PFSK-1 (cell line): Measurements from ENCODE around the gene GSTA4.

Experiments
- FOXP2 ChIP-seq: optimal IDR thresholded peaks from 2 replicates; pipeline ENCODE3; 2011; ENCODE audit warnings: borderline replicate concordance, control low read depth, inconsistent platforms; ENCODE audit not compliant: insufficient read depth; ENCODE audit errors: extremely low read length, extremely low read depth
- POLR2AphosphoS5 ChIP-seq: IDR thresholded peaks from 2 replicates; pipeline ENCODE4 v1.6.1; 2012; ENCODE audit warnings: low read depth, mild to moderate bottlenecking, control low read depth, low read length, moderate library complexity
- SIN3A ChIP-seq: IDR thresholded peaks from 2 replicates; pipeline ENCODE4 v1.6.1; 2012; ENCODE audit warnings: mild to moderate bottlenecking, low read length, moderate library complexity, borderline replicate concordance; ENCODE audit not compliant: insufficient read depth
- TAF1 ChIP-seq: IDR thresholded peaks from 2 replicates; pipeline ENCODE4 v1.6.1; 2012; ENCODE audit warnings: low read length, control low read depth, borderline replicate concordance; ENCODE audit not compliant: insufficient read depth
- TF ChIP-seq, protein P1 (sequence below), 2 experiments: IDR thresholded peaks; 2 replicates each; pipeline versions ENCODE4 v1.6.1 to v1.8.0; 2011 to 2012; ENCODE audit warnings: low read depth in 2 of 2, low read length in 2 of 2, control low read depth in 1 of 2, inconsistent platforms in 1 of 2, mild to moderate bottlenecking in 1 of 2, moderate library complexity in 1 of 2; ENCODE audit not compliant: insufficient read depth in 1 of 2

Gene GSTA4

GRCh38 chr6:52962701-52963100 lies 32.4 kb downstream of the GSTA4 start:
- no peak for TF ChIP-seq SIN3A
- TF ChIP-seq, protein P1, sequence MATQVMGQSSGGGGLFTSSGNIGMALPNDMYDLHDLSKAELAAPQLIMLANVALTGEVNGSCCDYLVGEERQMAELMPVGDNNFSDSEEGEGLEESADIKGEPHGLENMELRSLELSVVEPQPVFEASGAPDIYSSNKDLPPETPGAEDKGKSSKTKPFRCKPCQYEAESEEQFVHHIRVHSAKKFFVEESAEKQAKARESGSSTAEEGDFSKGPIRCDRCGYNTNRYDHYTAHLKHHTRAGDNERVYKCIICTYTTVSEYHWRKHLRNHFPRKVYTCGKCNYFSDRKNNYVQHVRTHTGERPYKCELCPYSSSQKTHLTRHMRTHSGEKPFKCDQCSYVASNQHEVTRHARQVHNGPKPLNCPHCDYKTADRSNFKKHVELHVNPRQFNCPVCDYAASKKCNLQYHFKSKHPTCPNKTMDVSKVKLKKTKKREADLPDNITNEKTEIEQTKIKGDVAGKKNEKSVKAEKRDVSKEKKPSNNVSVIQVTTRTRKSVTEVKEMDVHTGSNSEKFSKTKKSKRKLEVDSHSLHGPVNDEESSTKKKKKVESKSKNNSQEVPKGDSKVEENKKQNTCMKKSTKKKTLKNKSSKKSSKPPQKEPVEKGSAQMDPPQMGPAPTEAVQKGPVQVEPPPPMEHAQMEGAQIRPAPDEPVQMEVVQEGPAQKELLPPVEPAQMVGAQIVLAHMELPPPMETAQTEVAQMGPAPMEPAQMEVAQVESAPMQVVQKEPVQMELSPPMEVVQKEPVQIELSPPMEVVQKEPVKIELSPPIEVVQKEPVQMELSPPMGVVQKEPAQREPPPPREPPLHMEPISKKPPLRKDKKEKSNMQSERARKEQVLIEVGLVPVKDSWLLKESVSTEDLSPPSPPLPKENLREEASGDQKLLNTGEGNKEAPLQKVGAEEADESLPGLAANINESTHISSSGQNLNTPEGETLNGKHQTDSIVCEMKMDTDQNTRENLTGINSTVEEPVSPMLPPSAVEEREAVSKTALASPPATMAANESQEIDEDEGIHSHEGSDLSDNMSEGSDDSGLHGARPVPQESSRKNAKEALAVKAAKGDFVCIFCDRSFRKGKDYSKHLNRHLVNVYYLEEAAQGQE (IDR thresholded peaks at IDR 0.05; ENCODE audit: insufficient read depth in 1 of 2, low read depth in 2 of 2, low read length in 2 of 2), result no peak
- TF ChIP-seq POLR2AphosphoS5, result no peak
- TF ChIP-seq FOXP2, result no peak
- TF ChIP-seq TAF1, result no peak

- TF ChIP-seq, protein P1 (IDR thresholded peaks at IDR 0.05; ENCODE audit: insufficient read depth in 1 of 2, low read depth in 2 of 2, low read length in 2 of 2), result no peak
- TF ChIP-seq FOXP2 (no peak), TAF1 (no peak), SIN3A (no peak), POLR2AphosphoS5 (no peak)
These were observed 36.4 kb downstream of the GSTA4 start for GRCh38 chr6:52958546-52959255.

DNA sequence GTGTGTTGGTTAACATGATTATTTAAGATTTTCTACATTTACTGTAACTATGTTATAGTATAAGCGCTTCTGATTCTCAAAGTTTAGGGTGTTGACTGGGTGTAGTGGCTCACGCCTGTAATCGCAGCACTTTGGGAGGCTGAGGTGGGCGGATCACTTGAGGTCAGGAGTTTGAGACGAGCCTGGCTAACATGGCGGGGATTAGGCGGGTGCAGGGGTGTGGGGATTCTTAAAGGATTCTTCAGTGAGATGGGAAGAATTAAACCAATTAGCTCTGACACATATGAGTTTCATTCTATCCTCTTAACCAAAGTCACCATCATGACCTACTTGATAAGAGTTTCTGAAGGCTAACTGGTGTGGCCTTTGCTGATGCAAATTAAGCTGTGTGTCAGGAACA lies 39.2 kb downstream of the GSTA4 start:
- TF ChIP-seq, protein P1 (IDR thresholded peaks at IDR 0.05; ENCODE audit: insufficient read depth in 1 of 2, low read depth in 2 of 2, low read length in 2 of 2), result no peak
- TF ChIP-seq SIN3A, result no peak
- TF ChIP-seq FOXP2, result no peak
- TF ChIP-seq POLR2AphosphoS5, result no peak
- no peak for TF ChIP-seq TAF1

- TF ChIP-seq POLR2AphosphoS5 (no peak), FOXP2 (no peak), SIN3A (no peak), TAF1 (no peak)
These were observed 40.9 kb downstream of the GSTA4 start for GRCh38 chr6:52953911-52954839.

DNA sequence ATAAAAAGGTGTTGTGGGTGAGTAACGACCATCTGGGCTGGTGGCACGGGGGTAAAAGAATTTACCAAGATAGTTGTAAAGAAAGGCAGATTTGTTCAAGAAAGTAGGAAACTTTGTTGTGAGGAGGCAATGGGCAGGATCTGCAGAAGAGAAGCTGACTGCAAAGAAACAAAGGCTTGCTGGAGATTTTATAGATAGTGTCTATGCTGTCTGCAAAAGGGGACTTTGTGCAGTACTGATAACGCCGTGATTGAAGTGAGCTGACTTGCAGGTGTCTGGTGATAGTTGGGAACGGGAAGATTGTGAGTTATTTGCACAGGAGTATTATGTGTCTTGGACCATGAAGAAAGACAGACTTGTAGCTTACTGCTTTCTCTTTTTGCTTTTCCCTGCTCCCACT lies 48.8 kb downstream of the GSTA4 start:
- TF ChIP-seq FOXP2 (no peak), POLR2AphosphoS5 (no peak), SIN3A (no peak), TAF1 (no peak)
- TF ChIP-seq, protein P1 (IDR thresholded peaks at IDR 0.05; ENCODE audit: insufficient read depth in 1 of 2, low read depth in 2 of 2, low read length in 2 of 2), result no peak
